HEK293 (cell line): ENCODE data around the gene GJD3.
A peak's percentile ranks its signal among the peaks of the same experiment; 100 is the strongest.

Source experiments
- CTCF ChIA-PET: fragments of 350-600 bp; formaldehyde crosslinking; extraction: SDS; loops from one replicate; lab custom pipeline; 2021; ENCODE audit warnings: antibody characterized with exemption; lab: Yijun Ruan, JAX
- POLR2A ChIA-PET: fragments of 300-600 bp; formaldehyde crosslinking; extraction: SDS; loops from one replicate; lab custom pipeline; 2020; ENCODE audit warnings: antibody characterized with exemption, inconsistent platforms; lab: Yijun Ruan, JAX
- H3K27ac ChIP-seq: fragments of 200-500 bp; sonication (Bioruptor generic); 2 replicates; pipeline ENCODE4 v1.5.1; 2014; ENCODE audit warnings: low read depth, low read length, control low read depth, inconsistent platforms; ENCODE audit errors: extremely low read depth
- H3K36me3 ChIP-seq, 2 experiments: fragments of 200-500 bp in 1 of 2; sonication (Bioruptor generic) in 1 of 2; 1 replicate in 1 of 2; 2 replicates in 1 of 2; pipeline ENCODE4 v1.5.1; 2014 to 2017; ENCODE audit warnings: inconsistent platforms in 2 of 2, low read length in 2 of 2; ENCODE audit not compliant: control insufficient read depth in 2 of 2, insufficient read depth in 1 of 2
- H3K4me1 ChIP-seq: fragments of 200-500 bp; sonication (Bioruptor generic); 2 replicates; pipeline ENCODE4 v1.5.1; 2014; ENCODE audit warnings: mild to moderate bottlenecking, low read length, inconsistent platforms; ENCODE audit not compliant: control insufficient read depth, insufficient read depth
- H3K4me3 ChIP-seq: 2 replicates; pipeline ENCODE4 v1.5.1; 2011; ENCODE audit warnings: low read depth, mild to moderate bottlenecking, control low read depth, low read length, moderate library complexity
- H3K9me3 ChIP-seq: fragments of 200-500 bp; sonication (Bioruptor generic); 2 replicates; pipeline ENCODE4 v1.5.1; 2014; ENCODE audit warnings: low read depth, low read length, inconsistent platforms; ENCODE audit not compliant: control insufficient read depth, insufficient read depth
- EGR2 ChIP-seq: fragments of 450-650 bp; formaldehyde crosslinking; IDR thresholded peaks from 2 replicates; pipeline ENCODE4 v1.5.1; 2016; ENCODE audit warnings: low read depth, missing biosample characterization, missing genetic modification characterization
- GLIS2 ChIP-seq: fragments of 450-650 bp; formaldehyde crosslinking; IDR thresholded peaks from 2 replicates; pipeline ENCODE4 v1.5.1; 2016; ENCODE audit warnings: missing biosample characterization, missing genetic modification characterization
- HOXA7 ChIP-seq: sonication (generic); formaldehyde crosslinking; IDR thresholded peaks from 2 replicates; pipeline ENCODE4 v1.8.1; 2022; ENCODE audit warnings: missing genetic modification reagents, borderline replicate concordance
- HOXC10 ChIP-seq: sonication (generic); formaldehyde crosslinking; IDR thresholded peaks from 2 replicates; pipeline ENCODE4 v1.8.1; 2023; ENCODE audit warnings: mild to moderate bottlenecking, missing genetic modification reagents
- RBAK ChIP-seq: fragments of 450-650 bp; formaldehyde crosslinking; IDR thresholded peaks from 2 replicates; pipeline ENCODE4 v1.5.1; 2016; ENCODE audit warnings: missing biosample characterization, missing genetic modification characterization
- WT1 ChIP-seq: fragments of 450-650 bp; formaldehyde crosslinking; IDR thresholded peaks from 2 replicates; pipeline ENCODE4 v1.5.1; 2016; ENCODE audit warnings: missing biosample characterization, missing genetic modification characterization
- ZBTB8A ChIP-seq: fragments of 450-650 bp; formaldehyde crosslinking; IDR thresholded peaks from 2 replicates; pipeline ENCODE4 v1.5.1; 2016; ENCODE audit warnings: missing biosample characterization, missing genetic modification characterization
- ZNF146 ChIP-seq: fragments of 450-650 bp; formaldehyde crosslinking; IDR thresholded peaks from 2 replicates; pipeline ENCODE4 v1.5.1; 2016; ENCODE audit warnings: missing biosample characterization, missing genetic modification characterization
- ZNF155 ChIP-seq: fragments of 450-650 bp; formaldehyde crosslinking; IDR thresholded peaks from 2 replicates; pipeline ENCODE4 v1.5.1; 2016; ENCODE audit warnings: missing biosample characterization, missing genetic modification characterization
- ZNF175 ChIP-seq: fragments of 450-650 bp; formaldehyde crosslinking; IDR thresholded peaks from 2 replicates; pipeline ENCODE4 v1.5.1; 2016; ENCODE audit warnings: missing biosample characterization, missing genetic modification characterization
- ZNF2 ChIP-seq: fragments of 450-650 bp; formaldehyde crosslinking; IDR thresholded peaks from 2 replicates; pipeline ENCODE4 v1.5.1; 2016; ENCODE audit warnings: missing biosample characterization, missing genetic modification characterization
- ZNF223 ChIP-seq: fragments of 450-650 bp; formaldehyde crosslinking; IDR thresholded peaks from 2 replicates; pipeline ENCODE4 v1.5.1; 2016; ENCODE audit warnings: missing biosample characterization, missing genetic modification characterization
- ZNF404 ChIP-seq: fragments of 450-650 bp; formaldehyde crosslinking; IDR thresholded peaks from 2 replicates; pipeline ENCODE4 v1.5.1; 2017; ENCODE audit warnings: missing biosample characterization, missing genetic modification characterization
- ZNF549 ChIP-seq: fragments of 450-650 bp; IDR thresholded peaks from 2 replicates; pipeline ENCODE4 v1.5.1; 2018; ENCODE audit warnings: missing biosample characterization, missing genetic modification characterization, mild to moderate bottlenecking, inconsistent platforms, moderate library complexity
- ZNF560 ChIP-seq: fragments of 450-650 bp; formaldehyde crosslinking; IDR thresholded peaks from 2 replicates; pipeline ENCODE4 v1.5.1; 2017; ENCODE audit warnings: missing biosample characterization, missing genetic modification characterization, borderline replicate concordance
- ZNF777 ChIP-seq: fragments of 450-650 bp; formaldehyde crosslinking; IDR thresholded peaks from 2 replicates; pipeline ENCODE4 v1.5.1; 2017; ENCODE audit warnings: missing biosample characterization, missing genetic modification characterization, borderline replicate concordance
- ZNF843 ChIP-seq: fragments of 450-650 bp; formaldehyde crosslinking; IDR thresholded peaks from 2 replicates; pipeline ENCODE4 v1.5.1; 2016; ENCODE audit warnings: missing biosample characterization, missing genetic modification characterization
- TF ChIP-seq, protein P1 (sequence below): fragments of 450-650 bp; formaldehyde crosslinking; IDR thresholded peaks from 2 replicates; pipeline ENCODE4 v1.5.1; 2016; ENCODE audit warnings: missing biosample characterization, missing genetic modification characterization
- TF ChIP-seq, protein P2 (sequence below): fragments of 450-650 bp; formaldehyde crosslinking; IDR thresholded peaks from 2 replicates; pipeline ENCODE4 v1.5.1; 2017; ENCODE audit warnings: missing biosample characterization, missing genetic modification characterization
- TF ChIP-seq, protein P3 (sequence below): fragments of 450-650 bp; formaldehyde crosslinking; IDR thresholded peaks from 2 replicates; pipeline ENCODE4 v1.5.1; 2016; ENCODE audit warnings: missing biosample characterization, missing genetic modification characterization
- TF ChIP-seq, protein P4 (sequence below): fragments of 450-650 bp; formaldehyde crosslinking; IDR thresholded peaks from 2 replicates; pipeline ENCODE4 v1.5.1; 2016; ENCODE audit warnings: missing biosample characterization, missing genetic modification characterization
- TF ChIP-seq, protein P5 (sequence below): fragments of 450-650 bp; formaldehyde crosslinking; IDR thresholded peaks from 2 replicates; pipeline ENCODE4 v1.5.1; 2016; ENCODE audit warnings: missing biosample characterization, missing genetic modification characterization
- TF ChIP-seq, protein P6 (sequence below): fragments of 450-650 bp; formaldehyde crosslinking; IDR thresholded peaks from 2 replicates; pipeline ENCODE4 v1.5.1; 2016; ENCODE audit warnings: missing biosample characterization, missing genetic modification characterization

GJD3 gene

DNA sequence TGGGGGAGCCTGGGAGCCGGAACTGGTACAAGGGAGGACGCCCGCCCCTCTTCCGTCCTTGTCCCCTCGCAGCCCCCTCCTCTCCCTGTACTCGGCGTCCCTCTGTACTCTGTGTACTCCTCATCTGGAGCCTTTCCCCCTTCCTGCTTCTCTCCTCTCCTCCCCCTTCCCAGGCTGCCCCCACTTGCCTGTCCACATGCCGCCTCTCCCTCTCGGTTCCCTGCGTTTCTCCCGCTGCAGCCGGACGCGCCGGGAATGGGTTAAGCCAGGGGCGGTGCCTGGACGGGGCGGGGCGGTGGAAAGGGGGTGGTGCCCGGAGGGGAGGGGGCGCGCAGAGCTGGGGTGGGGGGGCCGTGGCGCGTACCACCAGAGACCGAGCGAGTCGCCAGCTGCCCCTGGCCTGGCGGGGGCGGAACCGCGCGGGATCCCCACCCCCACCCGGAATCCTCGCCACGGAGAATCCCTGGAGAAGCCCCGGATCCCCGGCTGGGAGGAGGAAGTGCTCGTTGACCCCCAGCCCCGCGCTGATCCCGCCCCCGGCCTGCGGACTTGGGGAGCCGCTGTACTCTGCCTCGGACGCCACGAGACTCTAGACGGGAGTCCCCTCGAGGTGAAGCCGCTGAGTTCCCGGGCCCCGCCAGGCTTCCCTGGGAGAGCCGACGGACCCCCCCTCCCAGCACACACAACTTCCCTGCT lies 22.6 kb downstream of the GJD3 start (continued):
- TF ChIP-seq, protein P1, sequence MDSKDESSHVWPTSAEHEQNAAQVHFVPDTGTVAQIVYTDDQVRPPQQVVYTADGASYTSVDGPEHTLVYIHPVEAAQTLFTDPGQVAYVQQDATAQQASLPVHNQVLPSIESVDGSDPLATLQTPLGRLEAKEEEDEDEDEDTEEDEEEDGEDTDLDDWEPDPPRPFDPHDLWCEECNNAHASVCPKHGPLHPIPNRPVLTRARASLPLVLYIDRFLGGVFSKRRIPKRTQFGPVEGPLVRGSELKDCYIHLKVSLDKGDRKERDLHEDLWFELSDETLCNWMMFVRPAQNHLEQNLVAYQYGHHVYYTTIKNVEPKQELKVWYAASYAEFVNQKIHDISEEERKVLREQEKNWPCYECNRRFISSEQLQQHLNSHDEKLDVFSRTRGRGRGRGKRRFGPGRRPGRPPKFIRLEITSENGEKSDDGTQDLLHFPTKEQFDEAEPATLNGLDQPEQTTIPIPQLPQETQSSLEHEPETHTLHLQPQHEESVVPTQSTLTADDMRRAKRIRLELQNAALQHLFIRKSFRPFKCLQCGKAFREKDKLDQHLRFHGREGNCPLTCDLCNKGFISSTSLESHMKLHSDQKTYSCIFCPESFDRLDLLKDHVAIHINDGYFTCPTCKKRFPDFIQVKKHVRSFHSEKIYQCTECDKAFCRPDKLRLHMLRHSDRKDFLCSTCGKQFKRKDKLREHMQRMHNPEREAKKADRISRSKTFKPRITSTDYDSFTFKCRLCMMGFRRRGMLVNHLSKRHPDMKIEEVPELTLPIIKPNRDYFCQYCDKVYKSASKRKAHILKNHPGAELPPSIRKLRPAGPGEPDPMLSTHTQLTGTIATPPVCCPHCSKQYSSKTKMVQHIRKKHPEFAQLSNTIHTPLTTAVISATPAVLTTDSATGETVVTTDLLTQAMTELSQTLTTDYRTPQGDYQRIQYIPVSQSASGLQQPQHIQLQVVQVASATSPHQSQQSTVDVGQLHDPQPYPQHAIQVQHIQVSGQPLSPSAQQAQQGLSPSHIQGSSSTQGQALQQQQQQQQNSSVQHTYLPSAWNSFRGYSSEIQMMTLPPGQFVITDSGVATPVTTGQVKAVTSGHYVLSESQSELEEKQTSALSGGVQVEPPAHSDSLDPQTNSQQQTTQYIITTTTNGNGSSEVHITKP (tag by site-specific recombination): peak; percentile 100
- TF ChIP-seq HOXC10 (CRISPR knock-in tag) (no peak), GLIS2 (tag by site-specific recombination) (no peak), WT1 (tag by site-specific recombination) (peak; percentile 76)
- TF ChIP-seq, protein P2, sequence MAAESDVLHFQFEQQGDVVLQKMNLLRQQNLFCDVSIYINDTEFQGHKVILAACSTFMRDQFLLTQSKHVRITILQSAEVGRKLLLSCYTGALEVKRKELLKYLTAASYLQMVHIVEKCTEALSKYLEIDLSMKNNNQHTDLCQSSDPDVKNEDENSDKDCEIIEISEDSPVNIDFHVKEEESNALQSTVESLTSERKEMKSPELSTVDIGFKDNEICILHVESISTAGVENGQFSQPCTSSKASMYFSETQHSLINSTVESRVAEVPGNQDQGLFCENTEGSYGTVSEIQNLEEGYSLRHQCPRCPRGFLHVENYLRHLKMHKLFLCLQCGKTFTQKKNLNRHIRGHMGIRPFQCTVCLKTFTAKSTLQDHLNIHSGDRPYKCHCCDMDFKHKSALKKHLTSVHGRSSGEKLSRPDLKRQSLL (tag by site-specific recombination): no peak

DNA sequence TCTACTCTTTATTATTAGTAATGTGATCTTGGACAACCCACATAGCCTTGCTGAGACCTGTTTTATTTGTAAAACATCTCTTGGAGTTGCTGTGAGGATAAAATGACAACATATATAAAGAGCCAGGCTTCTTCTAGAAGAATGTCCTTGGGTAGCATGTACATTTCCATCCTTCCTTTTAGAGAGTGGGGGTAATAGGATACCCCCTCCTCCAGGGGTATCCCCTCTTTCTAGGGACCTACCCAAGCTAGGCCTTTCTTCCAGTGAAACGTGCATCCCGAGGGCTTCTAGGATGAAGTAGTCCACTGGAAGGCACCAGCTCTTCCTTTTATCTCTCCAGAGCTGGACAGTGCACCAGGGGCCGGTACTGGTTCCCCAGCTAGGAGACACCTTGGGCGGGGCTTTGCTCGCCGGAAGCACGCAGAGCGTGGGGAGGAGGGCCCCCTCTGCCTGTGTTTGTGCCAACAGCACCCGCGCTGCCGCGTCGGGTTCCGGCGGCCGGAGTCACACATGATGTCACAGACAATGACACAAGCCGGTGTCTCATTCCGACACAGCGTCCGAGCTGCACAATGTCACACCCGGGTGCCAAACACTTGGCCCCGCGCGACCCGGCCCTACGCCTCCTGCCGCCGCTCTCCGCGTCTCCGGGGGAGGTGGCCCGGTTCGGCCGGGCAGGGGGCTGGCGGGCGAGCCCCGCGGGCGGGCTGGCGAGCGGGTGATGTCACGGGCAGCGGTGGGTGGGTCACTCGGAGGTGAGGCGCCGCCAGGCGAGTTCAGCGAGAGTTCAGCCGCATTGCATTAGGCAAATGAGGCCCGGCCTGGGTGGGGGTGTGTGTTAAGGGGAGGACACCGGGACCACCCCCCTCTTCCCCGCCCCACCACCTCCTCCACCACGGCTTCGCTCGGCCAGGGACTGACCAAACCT lies 23.4 kb downstream of the GJD3 start:
- H3K4me1 ChIP-seq: peaks cover 28% of the 10 kb centered on the region
- H3K4me3 ChIP-seq: peak overlapping the region; percentile 69
- ChIA-PET CTCF (interaction anchor here (0.6 to 2.1 kb wide), 8 partner anchors 13 to 130 kb away, joined by 3 to 7 read pairs (median 4); no protein-coding TSS in a partner anchor), POLR2A (interaction anchor here (0.6 to 2.0 kb wide), 18 partner anchors 13 to 227 kb away, joined by 3 to 15 read pairs (median 4); partner anchors contain the start of genes CASC3, GJD3 and RARA)
- peaks cover 0 to 4% of the 10 kb centered on the region in 2 experiments; a peak in 2 of 3 replicates for H3K36me3 ChIP-seq
- H3K27ac ChIP-seq: peak overlapping the region; percentile 77
- no peaks in the 10 kb centered on the region for H3K9me3 ChIP-seq
- TF ChIP-seq ZBTB8A (tag by site-specific recombination) (peak; percentile 32; the same call in 1 of the 2 replicates), ZNF223 (tag by site-specific recombination) (no peak), ZNF146 (tag by site-specific recombination) (no peak), EGR2 (tag by site-specific recombination) (no peak), HOXC10 (CRISPR knock-in tag) (no peak), ZNF175 (tag by site-specific recombination) (no peak), ZNF777 (tag by site-specific recombination) (no peak), ZNF155 (tag by site-specific recombination) (no peak), ZNF2 (no peak), ZNF549 (tag by site-specific recombination) (no peak), ZNF560 (tag by site-specific recombination) (no peak), RBAK (tag by site-specific recombination) (no peak), ZNF843 (tag by site-specific recombination) (no peak), HOXA7 (CRISPR knock-in tag) (no peak), ZNF404 (tag by site-specific recombination) (no peak)
- TF ChIP-seq, protein P3, sequence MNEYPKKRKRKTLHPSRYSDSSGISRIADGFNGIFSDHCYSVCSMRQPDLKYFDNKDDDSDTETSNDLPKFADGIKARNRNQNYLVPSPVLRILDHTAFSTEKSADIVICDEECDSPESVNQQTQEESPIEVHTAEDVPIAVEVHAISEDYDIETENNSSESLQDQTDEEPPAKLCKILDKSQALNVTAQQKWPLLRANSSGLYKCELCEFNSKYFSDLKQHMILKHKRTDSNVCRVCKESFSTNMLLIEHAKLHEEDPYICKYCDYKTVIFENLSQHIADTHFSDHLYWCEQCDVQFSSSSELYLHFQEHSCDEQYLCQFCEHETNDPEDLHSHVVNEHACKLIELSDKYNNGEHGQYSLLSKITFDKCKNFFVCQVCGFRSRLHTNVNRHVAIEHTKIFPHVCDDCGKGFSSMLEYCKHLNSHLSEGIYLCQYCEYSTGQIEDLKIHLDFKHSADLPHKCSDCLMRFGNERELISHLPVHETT (tag by site-specific recombination): no peak
- TF ChIP-seq, protein P4, sequence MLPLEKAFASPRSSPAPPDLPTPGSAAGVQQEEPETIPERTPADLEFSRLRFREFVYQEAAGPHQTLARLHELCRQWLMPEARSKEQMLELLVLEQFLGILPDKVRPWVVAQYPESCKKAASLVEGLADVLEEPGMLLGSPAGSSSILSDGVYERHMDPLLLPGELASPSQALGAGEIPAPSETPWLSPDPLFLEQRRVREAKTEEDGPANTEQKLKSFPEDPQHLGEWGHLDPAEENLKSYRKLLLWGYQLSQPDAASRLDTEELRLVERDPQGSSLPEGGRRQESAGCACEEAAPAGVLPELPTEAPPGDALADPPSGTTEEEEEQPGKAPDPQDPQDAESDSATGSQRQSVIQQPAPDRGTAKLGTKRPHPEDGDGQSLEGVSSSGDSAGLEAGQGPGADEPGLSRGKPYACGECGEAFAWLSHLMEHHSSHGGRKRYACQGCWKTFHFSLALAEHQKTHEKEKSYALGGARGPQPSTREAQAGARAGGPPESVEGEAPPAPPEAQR (tag by site-specific recombination): no peak
- TF ChIP-seq, protein P5, sequence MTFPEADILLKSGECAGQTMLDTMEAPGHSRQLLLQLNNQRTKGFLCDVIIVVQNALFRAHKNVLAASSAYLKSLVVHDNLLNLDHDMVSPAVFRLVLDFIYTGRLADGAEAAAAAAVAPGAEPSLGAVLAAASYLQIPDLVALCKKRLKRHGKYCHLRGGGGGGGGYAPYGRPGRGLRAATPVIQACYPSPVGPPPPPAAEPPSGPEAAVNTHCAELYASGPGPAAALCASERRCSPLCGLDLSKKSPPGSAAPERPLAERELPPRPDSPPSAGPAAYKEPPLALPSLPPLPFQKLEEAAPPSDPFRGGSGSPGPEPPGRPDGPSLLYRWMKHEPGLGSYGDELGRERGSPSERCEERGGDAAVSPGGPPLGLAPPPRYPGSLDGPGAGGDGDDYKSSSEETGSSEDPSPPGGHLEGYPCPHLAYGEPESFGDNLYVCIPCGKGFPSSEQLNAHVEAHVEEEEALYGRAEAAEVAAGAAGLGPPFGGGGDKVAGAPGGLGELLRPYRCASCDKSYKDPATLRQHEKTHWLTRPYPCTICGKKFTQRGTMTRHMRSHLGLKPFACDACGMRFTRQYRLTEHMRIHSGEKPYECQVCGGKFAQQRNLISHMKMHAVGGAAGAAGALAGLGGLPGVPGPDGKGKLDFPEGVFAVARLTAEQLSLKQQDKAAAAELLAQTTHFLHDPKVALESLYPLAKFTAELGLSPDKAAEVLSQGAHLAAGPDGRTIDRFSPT (tag by site-specific recombination): peak; percentile 84
- TF ChIP-seq, protein P6, sequence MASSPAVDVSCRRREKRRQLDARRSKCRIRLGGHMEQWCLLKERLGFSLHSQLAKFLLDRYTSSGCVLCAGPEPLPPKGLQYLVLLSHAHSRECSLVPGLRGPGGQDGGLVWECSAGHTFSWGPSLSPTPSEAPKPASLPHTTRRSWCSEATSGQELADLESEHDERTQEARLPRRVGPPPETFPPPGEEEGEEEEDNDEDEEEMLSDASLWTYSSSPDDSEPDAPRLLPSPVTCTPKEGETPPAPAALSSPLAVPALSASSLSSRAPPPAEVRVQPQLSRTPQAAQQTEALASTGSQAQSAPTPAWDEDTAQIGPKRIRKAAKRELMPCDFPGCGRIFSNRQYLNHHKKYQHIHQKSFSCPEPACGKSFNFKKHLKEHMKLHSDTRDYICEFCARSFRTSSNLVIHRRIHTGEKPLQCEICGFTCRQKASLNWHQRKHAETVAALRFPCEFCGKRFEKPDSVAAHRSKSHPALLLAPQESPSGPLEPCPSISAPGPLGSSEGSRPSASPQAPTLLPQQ: peak; percentile 68
